Cardiac muscle cell (in vitro differentiated cells and primary cell): ENCODE data around the gene DBH. TPM values are rescaled to one million over a fixed set of nuclear protein-coding genes. Genes with fewer than 3 reads are reported as not detected.
"Not testable (repeated sequence)": the region's sequence is repeated elsewhere in the genome, so short reads cannot be mapped to it uniquely, and the experiment has no call there.

Source experiments
- DNase-seq, 2 donors: peaks; one replicate each; pipeline versions ENCODE4 v3.0.0 to v3.0.0-alpha.2; 2010 to 2017; ENCODE audit warnings: low read depth in 1 of 2, low spot score in 1 of 2
- H3K27ac ChIP-seq: fragments of 200-600 bp; sonication (generic); 2 replicates; pipeline ENCODE4 v1.5.1; 2016
- H3K27me3 ChIP-seq: fragments of 200-600 bp; sonication (generic); 2 replicates; pipeline ENCODE4 v1.6.0; 2016; ENCODE audit warnings: control low read depth
- H3K36me3 ChIP-seq: fragments of 200-600 bp; sonication (generic); 2 replicates; pipeline ENCODE4 v1.5.1; 2016; ENCODE audit warnings: control low read depth
- H3K4me1 ChIP-seq: fragments of 200-600 bp; sonication (generic); 2 replicates; pipeline ENCODE4 v1.8.1; 2017; ENCODE audit warnings: low read depth, mild to moderate bottlenecking, mixed run types
- H3K4me3 ChIP-seq: fragments of 200-600 bp; sonication (generic); 2 replicates; pipeline ENCODE4 v1.5.1; 2016; ENCODE audit warnings: mild to moderate bottlenecking
- H3K9me3 ChIP-seq: fragments of 200-600 bp; sonication (generic); 2 replicates; pipeline ENCODE4 v1.5.1; 2017; ENCODE audit warnings: low read depth, mild to moderate bottlenecking, control low read depth
- CTCF ChIP-seq: IDR thresholded peaks from 2 replicates; pipeline ENCODE4 v1.5.1; 2012; ENCODE audit warnings: low read depth, mild to moderate bottlenecking, low read length
- polyA plus RNA-seq: library from polyadenylated mRNA; unstranded; fragments of >200 nt; fragmentation: Nextera tagmentation; extraction: Ambion mirVana; gene quantifications from 2 replicates; pipeline ENCODE4 v1.2.1, GENCODE V29; 2016
- total RNA-seq: library from RNA; depleted of rRNA; stranded (reverse); fragments of >200 nt; gene quantifications from 2 replicates; pipeline ENCODE4 v1.2.3, GENCODE V29; 2016

Gene DBH
- total and polyA plus RNA-seq, 2 experiments from 2014 or later: 0.07 TPM; not detected in 1

- H3K4me3 ChIP-seq: no peak overlapping the region
- peaks cover 40% of the 10 kb centered on the region for H3K27me3 ChIP-seq
- TF ChIP-seq CTCF: no peak
- no peak for DNase-seq
- no peaks in the 10 kb centered on the region for H3K36me3 ChIP-seq
- no peaks in the 10 kb centered on the region for H3K4me1 ChIP-seq
- H3K9me3 ChIP-seq: no peaks in the 10 kb centered on the region
- H3K27ac ChIP-seq: no peak overlapping the region
Observed at GRCh38 chr9:133616643-133617405, 19.3 kb upstream of the DBH start.

- no peak for TF ChIP-seq CTCF
- Histone ChIP-seq H3K27ac (no peak overlapping the region), H3K36me3 (no peaks in the 10 kb centered on the region), H3K4me1 (no peaks in the 10 kb centered on the region), H3K27me3 (peaks cover 31% of the 10 kb centered on the region), H3K9me3 (no peaks in the 10 kb centered on the region), H3K4me3 (no peak overlapping the region)
- no peak for DNase-seq
Observed at GRCh38 chr9:133618726-133619125, 17.4 kb upstream of the DBH start.

GRCh38 chr9:133619791-133620190 is 16.4 kb upstream of the DBH start:
- no peaks in the 10 kb centered on the region for H3K36me3 ChIP-seq
- no peak for TF ChIP-seq CTCF
- no peak for DNase-seq
- no peaks in the 10 kb centered on the region for H3K9me3 ChIP-seq
- no peak overlapping the region for H3K4me3 ChIP-seq
- H3K4me1 ChIP-seq: no peaks in the 10 kb centered on the region
- H3K27me3 ChIP-seq: peaks cover 28% of the 10 kb centered on the region
- no peak overlapping the region for H3K27ac ChIP-seq

- Histone ChIP-seq H3K27me3 (peaks cover 28% of the 10 kb centered on the region), H3K4me3 (no peak overlapping the region), H3K27ac (no peak overlapping the region), H3K36me3 (no peaks in the 10 kb centered on the region), H3K4me1 (no peaks in the 10 kb centered on the region), H3K9me3 (no peaks in the 10 kb centered on the region)
- no peak for TF ChIP-seq CTCF
- no peak for DNase-seq
Observed at GRCh38 chr9:133621725-133622267, 14.4 kb upstream of the DBH start.

- Histone ChIP-seq H3K27ac (no peak overlapping the region), H3K27me3 (peaks cover 28% of the 10 kb centered on the region), H3K4me1 (no peaks in the 10 kb centered on the region), H3K4me3 (no peak overlapping the region), H3K36me3 (no peaks in the 10 kb centered on the region), H3K9me3 (no peaks in the 10 kb centered on the region)
- TF ChIP-seq CTCF: no peak
- no peak for DNase-seq
Observed at GRCh38 chr9:133622555-133622954, 13.6 kb upstream of the DBH start.

GRCh38 chr9:133626008-133626407 is 10.2 kb upstream of the DBH start:
- H3K9me3 ChIP-seq: not testable (repeated sequence)

More at GRCh38 chr9:133626008-133626407, 10.2 kb upstream of the DBH start:
- H3K4me1 ChIP-seq, DNase-seq, H3K36me3 ChIP-seq, H3K27ac ChIP-seq, H3K4me3 ChIP-seq: not testable (repeated sequence)
- H3K27me3 ChIP-seq: peaks cover 13% of the 10 kb centered on the region
